Urinary bladder (tissue), 4 donors: Measurements from ENCODE around the gene ETV6. TPM values are rescaled to one million over a fixed set of nuclear protein-coding genes. Genes with fewer than 3 reads are reported as not detected.

Experiments
- DNase-seq: peaks from one replicate; pipeline ENCODE4 v3.0.0-alpha.2; 2015; ENCODE audit errors: extremely low spot score
- H3K27ac ChIP-seq: one replicate; pipeline ENCODE4 v1.5.1; 2013; ENCODE audit warnings: low read depth, mild to moderate bottlenecking, moderate library complexity
- H3K36me3 ChIP-seq: one replicate; pipeline ENCODE4 v1.6.1; 2013; ENCODE audit warnings: mild to moderate bottlenecking, moderate library complexity; ENCODE audit not compliant: insufficient read depth
- H3K4me1 ChIP-seq: one replicate; pipeline ENCODE4 v1.6.1; 2013; ENCODE audit warnings: mild to moderate bottlenecking, moderate library complexity; ENCODE audit not compliant: insufficient read depth
- H3K4me3 ChIP-seq: one replicate; pipeline ENCODE4 v1.5.1; 2013; ENCODE audit warnings: low read depth, low read length
- WGBS: extraction: QIAGEN DNeasy Blood & Tissue Kit; methylation state at CpG from one replicate; pipeline ENCODE4 v1.1.7; 2013; 5-methylcytosine and 5-hydroxymethylcytosine counted together
- polyA plus RNA-seq: library from polyadenylated mRNA; stranded (reverse); fragments of 200-250 nt; gene quantifications from one replicate; pipeline ENCODE4 v1.2.3, GENCODE V29; 2013
- total RNA-seq: library from RNA; depleted of rRNA; stranded (reverse); fragments of >200 nt; gene quantifications from one replicate; pipeline ENCODE4 v1.2.3, GENCODE V29; 2014
- donor health status: healthy with polysubstance abuse.
- donor health status: healthy.

The ETV6 gene
- total and polyA plus RNA-seq, 2 donors: 11.8 to 12.7 TPM

- H3K4me1 ChIP-seq: no peaks in the 10 kb centered on the region
- WGBS: 66% methylated on average over 4 of the region's 4 CpGs
- no peak overlapping the region for H3K4me3 ChIP-seq
- no peak overlapping the region for H3K27ac ChIP-seq
- no peak for DNase-seq
- no peaks in the 10 kb centered on the region for H3K36me3 ChIP-seq
These were observed 197.0 kb downstream of the ETV6 start for GRCh38 chr12:11846488-11846887.

GRCh38 chr12:11847539-11847938 is 198.1 kb downstream of the ETV6 start:
- no peak for DNase-seq
- 89% methylated on average over 1 of the region's 1 CpG for WGBS
- H3K27ac ChIP-seq: no peak overlapping the region
- H3K4me1 ChIP-seq: no peaks in the 10 kb centered on the region
- H3K4me3 ChIP-seq: no peak overlapping the region
- H3K36me3 ChIP-seq: no peaks in the 10 kb centered on the region

DNA sequence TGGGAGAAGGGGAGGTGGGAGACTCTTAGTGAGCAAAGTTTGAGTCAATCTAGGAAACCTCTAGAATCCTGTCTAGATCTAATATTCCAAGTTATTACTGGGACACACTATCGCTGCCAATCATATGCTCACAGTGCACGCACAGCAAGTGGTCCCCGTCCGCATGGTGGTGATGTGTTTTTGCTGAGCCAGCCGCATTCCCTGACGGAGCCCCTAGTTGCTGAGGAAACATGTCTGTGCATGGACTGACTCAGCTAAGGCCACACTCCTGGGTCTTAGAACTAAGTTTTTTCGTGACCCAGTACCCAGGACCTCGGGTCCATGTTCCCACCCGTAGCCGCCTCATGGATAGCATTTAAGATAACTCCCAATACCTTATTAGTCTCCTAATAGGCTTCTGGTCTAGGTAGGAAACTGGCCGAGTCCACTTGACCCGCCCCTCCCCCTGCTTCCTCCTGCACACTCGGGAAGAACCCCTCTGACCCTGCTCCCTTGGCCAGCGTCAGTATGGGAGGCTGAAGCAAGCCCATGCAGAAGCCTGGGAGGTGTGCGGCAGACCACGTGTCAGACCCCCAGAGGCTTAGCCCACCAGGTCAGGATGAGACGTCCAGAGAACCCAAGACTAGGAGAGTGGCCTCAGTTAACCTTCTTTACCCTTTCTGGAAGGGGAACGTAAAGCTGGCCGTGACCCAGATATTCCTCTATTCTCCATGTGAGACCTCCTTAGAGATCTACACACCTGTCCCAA is 200.5 kb downstream of the ETV6 start:
- Histone ChIP-seq H3K4me1 (no peaks in the 10 kb centered on the region), H3K4me3 (no peak overlapping the region), H3K27ac (no peak overlapping the region), H3K36me3 (no peaks in the 10 kb centered on the region)
- 91% methylated on average over 19 of the region's 19 CpGs for WGBS
- no peak for DNase-seq

DNA sequence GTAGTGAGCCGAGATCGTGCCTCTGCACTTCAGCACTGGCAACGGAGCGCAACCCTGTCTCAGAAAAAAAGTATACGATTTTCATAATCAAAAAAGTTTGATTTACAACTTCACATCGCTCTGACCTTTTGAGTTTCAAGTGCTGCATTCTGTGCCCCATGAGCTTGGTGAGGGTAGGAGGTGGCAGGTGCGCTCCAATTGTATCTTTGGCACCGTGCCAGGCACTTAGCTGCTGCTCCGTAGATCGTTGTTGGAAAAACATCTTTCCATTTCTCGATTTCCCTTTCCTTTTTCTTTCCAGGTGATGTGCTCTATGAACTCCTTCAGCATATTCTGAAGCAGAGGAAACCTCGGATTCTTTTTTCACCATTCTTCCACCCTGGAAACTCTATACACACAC is 203.7 kb downstream of the ETV6 start:
- H3K27ac ChIP-seq: no peak overlapping the region
- 87% methylated on average over 12 of the region's 12 CpGs for WGBS
- no peak overlapping the region for H3K4me3 ChIP-seq
- H3K36me3 ChIP-seq: no peaks in the 10 kb centered on the region
- DNase-seq: no peak
- H3K4me1 ChIP-seq: no peaks in the 10 kb centered on the region

GRCh38 chr12:11854011-11854499 is 204.6 kb downstream of the ETV6 start:
- Histone ChIP-seq H3K4me1 (no peaks in the 10 kb centered on the region), H3K36me3 (no peaks in the 10 kb centered on the region), H3K27ac (no peak overlapping the region), H3K4me3 (no peak overlapping the region)
- no peak for DNase-seq
- 86% methylated on average over 13 of the region's 13 CpGs for WGBS

GRCh38 chr12:11855983-11856374 is 206.5 kb downstream of the ETV6 start:
- WGBS: 69% methylated on average over 4 of the region's 4 CpGs
- no peak overlapping the region for H3K4me3 ChIP-seq
- no peak for DNase-seq
- no peaks in the 10 kb centered on the region for H3K36me3 ChIP-seq
- H3K4me1 ChIP-seq: no peaks in the 10 kb centered on the region
- no peak overlapping the region for H3K27ac ChIP-seq

DNA sequence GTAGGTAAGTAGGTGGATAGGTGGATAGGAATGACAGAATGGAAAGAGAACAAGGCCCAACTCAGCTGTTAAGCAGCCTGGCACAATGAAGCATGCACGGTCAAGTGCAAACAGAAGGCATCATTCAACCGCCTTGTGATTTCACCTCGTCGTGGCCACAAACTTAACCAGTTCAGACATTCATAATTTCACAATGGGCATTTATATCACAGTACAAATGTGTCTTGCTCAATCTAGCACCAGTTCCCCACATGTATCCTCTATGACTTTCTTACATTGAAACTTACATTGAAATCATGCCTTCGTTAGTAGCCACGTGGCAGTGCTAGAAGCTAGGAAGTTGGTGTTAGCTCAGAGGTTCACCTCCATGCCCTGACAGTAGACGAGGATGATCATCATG is 207.5 kb downstream of the ETV6 start:
- Histone ChIP-seq H3K4me1 (no peaks in the 10 kb centered on the region), H3K4me3 (no peak overlapping the region), H3K36me3 (no peaks in the 10 kb centered on the region), H3K27ac (no peak overlapping the region)
- WGBS: 79% methylated on average over 7 of the region's 7 CpGs
- DNase-seq: no peak

- Histone ChIP-seq H3K4me3 (no peak overlapping the region), H3K27ac (no peak overlapping the region), H3K36me3 (no peaks in the 10 kb centered on the region), H3K4me1 (no peaks in the 10 kb centered on the region)
- WGBS: 72% methylated on average over 17 of the region's 17 CpGs
- DNase-seq: no peak
These were observed 210.4 kb downstream of the ETV6 start for GRCh38 chr12:11859705-11860425.

GRCh38 chr12:11861155-11861863 is 211.8 kb downstream of the ETV6 start:
- H3K4me3 ChIP-seq: no peak overlapping the region
- H3K4me1 ChIP-seq: no peaks in the 10 kb centered on the region
- H3K27ac ChIP-seq: no peak overlapping the region
- DNase-seq: no peak
- 55% methylated on average over 5 of the region's 5 CpGs for WGBS
- H3K36me3 ChIP-seq: no peaks in the 10 kb centered on the region

DNA sequence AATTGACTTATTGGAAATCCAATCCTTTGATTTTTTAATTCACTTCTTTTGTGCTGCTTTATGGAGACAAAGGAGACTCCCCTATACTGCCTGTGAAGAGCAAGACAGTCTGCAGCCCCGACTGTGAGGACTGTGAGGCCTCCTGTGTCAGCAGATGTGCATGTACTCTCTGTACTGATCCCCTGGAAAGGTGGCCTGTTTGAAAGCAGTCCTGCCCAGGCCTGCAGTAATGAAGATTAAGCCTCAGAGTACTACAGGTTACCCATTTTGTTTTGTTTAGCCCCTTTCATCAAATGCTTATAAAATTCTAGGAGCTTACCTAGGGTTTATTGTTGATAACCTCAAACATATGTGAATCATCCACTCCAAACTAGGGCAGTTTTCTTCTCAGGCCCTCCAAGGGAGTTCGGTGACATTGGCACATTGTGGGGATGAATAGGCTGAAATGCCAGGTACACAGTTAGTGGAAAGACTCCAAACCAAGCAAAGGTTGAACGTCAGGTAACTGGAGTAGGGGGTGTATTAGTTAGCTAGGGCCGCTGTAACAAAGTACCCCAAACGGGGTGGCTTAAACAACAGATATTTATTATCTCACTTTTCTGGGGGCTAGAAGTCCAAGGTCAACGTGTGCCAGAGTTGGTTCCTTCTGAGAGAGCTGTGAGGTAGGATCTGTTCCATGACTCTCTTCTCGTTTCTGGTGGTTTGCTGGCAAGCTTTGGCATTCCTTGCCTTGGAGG is 212.6 kb downstream of the ETV6 start:
- DNase-seq: no peak
- Histone ChIP-seq H3K27ac (no peak overlapping the region), H3K36me3 (no peaks in the 10 kb centered on the region), H3K4me1 (no peaks in the 10 kb centered on the region), H3K4me3 (no peak overlapping the region)
- 76% methylated on average over 7 of the region's 7 CpGs for WGBS

GRCh38 chr12:11862798-11863197 is 213.3 kb downstream of the ETV6 start:
- H3K36me3 ChIP-seq: no peaks in the 10 kb centered on the region
- DNase-seq: no peak
- H3K27ac ChIP-seq: peak overlapping the region; percentile 53
- H3K4me1 ChIP-seq: no peaks in the 10 kb centered on the region
- 30% methylated on average over 5 of the region's 5 CpGs for WGBS
- no peak overlapping the region for H3K4me3 ChIP-seq

DNA sequence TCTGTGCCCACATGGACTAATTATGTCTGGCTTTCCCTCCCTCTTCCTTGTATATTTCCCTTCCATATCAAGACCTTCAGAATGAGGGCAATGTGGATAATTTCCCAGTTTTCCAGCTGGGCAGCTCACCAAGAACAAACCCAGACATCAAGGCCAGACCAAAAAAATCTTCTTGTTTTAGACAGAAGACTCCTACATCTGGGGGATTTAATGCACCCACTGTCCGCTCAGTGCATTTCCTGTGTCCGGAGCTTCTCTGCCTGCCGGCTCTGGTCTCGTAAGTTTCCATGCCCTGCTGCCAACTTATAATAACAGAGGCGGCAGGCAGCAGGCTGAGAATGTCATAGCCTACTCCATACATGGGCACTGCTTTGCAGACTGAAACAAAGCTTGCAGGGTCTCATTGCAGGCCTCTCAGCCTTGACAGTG is 214.0 kb downstream of the ETV6 start:
- WGBS: 24% methylated on average over 5 of the region's 5 CpGs
- no peak for DNase-seq
- Histone ChIP-seq H3K36me3 (no peaks in the 10 kb centered on the region), H3K4me1 (no peaks in the 10 kb centered on the region), H3K27ac (peak overlapping the region; percentile 53), H3K4me3 (no peak overlapping the region)

DNA sequence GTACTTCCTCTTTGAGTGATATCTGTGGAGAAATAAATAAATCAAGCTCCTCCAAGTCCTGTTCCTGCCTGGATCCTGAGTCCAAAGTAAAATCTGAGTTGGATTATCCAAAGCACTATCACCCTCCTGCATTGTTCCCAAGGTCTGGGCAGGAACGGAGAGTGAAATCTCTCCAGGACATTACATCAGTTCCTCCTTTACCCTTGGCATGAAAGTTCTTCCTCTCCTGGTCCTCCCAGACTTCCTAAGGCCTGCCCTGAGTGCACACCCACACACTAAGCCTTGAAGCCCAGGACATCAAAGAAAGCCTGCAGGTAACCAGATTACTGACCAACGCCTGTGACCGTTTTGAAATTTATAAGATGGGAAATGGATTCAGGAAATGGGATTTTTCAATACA is 214.5 kb downstream of the ETV6 start:
- no peaks in the 10 kb centered on the region for H3K36me3 ChIP-seq
- H3K4me1 ChIP-seq: no peaks in the 10 kb centered on the region
- DNase-seq: no peak
- H3K4me3 ChIP-seq: no peak overlapping the region
- WGBS: 40% methylated on average over 3 of the region's 3 CpGs
- no peak overlapping the region for H3K27ac ChIP-seq
